Measurements from ENCODE around the gene MMAB.

MMAB gene

DNA sequence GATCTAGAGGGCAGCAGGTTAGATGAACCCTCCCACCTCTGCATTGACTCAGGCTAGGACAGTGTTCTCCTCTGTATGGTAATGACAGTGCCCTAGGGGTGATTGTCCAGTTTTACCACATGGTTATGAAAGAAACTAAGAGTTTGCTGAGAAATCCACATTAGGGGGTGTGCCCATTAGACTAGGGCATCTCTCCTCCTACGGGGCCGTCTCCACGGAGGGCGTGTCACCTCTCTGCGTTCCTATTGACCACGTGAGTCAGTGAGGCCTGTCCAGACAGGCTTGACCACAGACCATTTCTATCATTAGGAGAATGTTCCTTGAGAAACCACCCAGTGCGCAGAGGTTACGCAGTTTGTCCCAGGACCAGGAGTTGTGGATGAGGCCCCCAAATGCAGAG, 8.6 kb upstream of the MMAB start:
- no peak for DNase-seq

GRCh38 chr12:109581334-109581691, 8.0 kb upstream of the MMAB start:
- DNase-seq = no peak

GRCh38 chr12:109580684-109581333, 7.5 kb upstream of the MMAB start:
- no peak for DNase-seq

DNA sequence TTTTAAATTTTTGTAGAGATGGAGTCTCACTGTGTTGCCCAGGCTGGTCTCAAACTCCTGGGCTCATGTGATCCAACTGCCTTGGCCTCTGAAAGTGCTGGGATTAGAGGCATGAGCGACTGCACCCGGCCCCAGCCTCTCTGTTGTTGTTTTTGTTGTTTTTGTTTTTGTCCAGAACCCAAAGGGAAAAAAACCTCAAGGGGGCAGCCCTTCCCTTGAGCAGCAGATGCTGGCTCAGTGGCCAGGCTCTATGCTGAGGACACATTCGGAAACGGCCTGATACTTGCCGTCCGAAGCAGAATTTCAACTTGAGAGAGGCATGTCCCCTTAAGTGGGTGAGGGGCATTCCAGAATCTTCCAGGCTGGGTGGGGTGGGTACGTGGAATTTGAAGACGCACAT, 7.0 kb upstream of the MMAB start:
- DNase-seq = no peak

- no peak for DNase-seq
Measured at GRCh38 chr12:109579639-109580038, 6.3 kb upstream of the MMAB start.

GRCh38 chr12:109578330-109578927, 5.1 kb upstream of the MMAB start:
- DNase-seq = no peak

DNA sequence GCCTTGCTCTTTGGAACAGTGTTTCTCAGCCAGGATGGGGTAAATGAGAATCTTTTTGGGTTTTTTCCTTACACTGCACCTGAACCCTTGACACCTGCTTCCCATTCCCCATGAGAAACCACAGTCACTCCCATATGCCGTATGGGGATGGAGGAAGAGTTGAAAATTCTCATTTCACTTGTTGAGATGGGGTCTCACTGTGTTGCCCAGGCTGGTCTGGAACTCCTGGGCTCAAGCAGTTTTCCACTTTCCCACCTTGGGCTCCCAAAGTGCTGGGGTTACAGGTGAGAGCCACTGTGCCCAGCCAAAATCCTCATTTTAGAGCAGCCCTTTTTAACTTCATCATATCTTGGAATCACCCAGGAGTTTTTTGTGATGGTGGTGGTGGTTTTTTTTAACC, 4.0 kb upstream of the MMAB start:
- no peak for DNase-seq

DNA sequence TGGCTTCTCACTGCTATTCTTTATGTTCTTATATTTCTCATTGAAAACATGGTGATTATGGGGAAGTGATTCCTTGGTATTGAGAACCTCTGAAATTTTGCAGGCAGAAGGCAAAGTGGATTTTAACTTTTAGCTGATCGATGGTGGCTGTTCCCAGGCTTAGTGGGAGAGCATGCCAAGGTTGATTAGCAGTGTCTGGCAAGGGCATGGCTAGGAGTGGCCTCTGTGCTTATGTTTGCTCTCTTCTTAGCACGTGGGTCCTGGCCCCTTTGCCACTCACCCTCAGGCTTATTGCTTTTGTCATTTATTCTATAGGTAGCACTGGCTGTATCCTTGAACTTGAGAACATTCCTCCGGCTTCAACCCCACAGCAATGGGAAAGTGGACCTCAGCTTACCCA, 2.4 kb upstream of the MMAB start:
- no peak for DNase-seq

DNA sequence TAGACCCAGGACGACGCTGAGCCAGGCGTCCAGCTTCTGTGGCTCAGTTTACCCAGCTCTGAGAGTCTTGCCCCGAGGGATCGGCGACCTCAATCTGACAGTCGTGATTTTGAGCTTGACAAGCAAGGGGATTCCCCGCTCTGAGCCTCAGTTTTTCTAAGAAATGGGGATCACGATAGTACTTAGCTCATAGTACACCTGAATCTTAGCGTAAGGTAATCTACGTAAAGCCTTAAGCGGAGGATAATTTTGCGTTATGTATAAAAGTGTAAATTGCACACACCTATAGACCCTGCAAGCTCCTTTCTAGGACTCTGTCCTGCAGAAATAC, 575 bp upstream of the MMAB start:
- no peak for DNase-seq

- no peak for DNase-seq
Measured at GRCh38 chr12:109572506-109572845, 828 bp downstream of the MMAB start.

DNA sequence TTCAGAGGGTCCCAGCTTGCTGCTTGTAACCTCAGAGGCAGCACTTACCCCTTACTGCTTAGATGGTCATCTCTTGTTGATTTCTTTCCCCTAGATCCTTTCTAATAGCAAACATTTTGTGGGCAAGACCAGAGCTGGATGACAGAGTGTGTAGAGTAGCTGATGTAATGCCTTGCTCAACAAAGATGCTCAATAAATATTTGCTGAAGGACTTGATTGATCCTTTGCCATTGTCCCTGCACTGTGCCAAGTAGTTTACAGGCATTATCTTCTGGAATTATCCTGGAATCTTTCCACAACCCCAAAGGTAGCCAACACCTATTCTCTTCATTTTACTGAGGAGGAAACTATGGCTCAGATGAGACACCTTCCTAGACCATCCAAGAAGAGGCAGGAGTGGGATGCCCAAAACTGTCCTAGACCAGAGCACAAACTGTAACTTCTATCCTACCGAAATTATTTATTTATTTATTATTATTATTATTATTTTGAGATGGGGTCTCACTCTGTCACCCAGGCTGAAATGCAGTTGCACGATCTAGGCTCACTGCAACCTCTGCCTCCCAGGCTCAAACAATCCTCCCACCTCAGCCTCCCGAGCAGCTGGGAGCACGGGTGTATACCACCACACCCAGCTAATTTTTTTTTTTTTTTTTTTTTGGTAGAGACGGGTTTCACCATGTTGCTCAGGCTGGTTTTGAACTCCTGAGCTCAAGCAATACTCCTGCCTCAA, 1.4 kb downstream of the MMAB start:
- no peak for DNase-seq

DNA sequence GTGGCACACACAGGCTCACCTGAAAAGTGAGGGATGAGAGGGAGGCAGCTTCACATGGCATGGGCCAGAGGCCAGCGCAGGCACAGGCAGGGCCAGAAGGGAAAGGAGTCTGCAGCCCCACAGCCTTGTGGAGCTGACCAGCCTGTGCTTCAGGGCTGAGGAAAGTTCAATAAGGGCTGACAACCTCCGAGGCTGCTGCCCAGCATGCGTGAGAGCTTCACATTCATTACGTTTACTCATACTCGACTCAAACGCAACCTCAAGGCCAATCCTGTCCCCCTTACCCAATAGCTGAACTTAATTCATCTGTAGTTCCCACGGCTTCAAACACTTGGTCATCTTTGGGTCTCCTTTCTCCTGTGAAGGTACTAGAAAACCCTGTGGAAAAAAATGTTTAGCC, 4.8 kb downstream of the MMAB start:
- no peak for DNase-seq

DNA sequence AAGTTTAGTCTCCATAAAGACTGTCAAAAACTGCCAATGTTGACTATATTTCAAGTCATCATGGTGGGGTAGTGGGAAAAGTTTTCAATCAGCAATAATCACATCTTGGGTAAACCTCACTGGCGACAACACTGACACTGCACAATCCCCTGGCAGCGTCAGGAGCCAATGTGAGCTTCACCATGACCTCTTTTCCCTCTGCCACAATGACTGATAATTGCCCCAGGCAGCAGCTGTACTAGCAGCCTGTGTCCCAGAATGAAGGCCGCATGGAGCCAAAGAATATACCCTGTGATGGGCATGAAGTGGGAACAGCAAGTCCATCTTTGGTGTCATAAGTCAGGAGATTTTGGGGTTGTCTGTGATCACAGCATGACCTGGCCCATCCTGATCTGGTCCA, 5.3 kb downstream of the MMAB start:
- no peak for DNase-seq

GRCh38 chr12:109567296-109567695, 6.0 kb downstream of the MMAB start:
- DNase-seq = no peak

DNA sequence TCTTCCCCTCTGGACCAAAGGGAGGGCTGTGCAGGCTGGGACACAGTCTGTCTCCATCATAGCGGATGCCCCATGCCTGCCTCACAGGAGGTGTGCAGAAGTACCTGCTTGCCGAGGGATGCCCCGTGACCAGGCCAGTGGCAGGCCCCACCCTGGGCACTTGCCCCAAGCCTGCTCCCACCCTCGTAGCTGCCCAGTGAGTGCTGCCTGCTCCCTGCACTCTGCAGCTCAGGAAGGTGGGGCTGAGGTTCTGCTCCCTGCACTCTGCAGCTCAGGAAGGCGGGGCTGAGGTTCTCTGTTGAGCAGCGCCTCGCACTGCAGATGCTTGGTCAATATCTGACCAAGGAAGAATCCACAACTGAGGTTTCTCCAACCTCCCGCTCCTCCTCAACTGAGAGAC, 6.9 kb downstream of the MMAB start:
- DNase-seq = no peak

DNA sequence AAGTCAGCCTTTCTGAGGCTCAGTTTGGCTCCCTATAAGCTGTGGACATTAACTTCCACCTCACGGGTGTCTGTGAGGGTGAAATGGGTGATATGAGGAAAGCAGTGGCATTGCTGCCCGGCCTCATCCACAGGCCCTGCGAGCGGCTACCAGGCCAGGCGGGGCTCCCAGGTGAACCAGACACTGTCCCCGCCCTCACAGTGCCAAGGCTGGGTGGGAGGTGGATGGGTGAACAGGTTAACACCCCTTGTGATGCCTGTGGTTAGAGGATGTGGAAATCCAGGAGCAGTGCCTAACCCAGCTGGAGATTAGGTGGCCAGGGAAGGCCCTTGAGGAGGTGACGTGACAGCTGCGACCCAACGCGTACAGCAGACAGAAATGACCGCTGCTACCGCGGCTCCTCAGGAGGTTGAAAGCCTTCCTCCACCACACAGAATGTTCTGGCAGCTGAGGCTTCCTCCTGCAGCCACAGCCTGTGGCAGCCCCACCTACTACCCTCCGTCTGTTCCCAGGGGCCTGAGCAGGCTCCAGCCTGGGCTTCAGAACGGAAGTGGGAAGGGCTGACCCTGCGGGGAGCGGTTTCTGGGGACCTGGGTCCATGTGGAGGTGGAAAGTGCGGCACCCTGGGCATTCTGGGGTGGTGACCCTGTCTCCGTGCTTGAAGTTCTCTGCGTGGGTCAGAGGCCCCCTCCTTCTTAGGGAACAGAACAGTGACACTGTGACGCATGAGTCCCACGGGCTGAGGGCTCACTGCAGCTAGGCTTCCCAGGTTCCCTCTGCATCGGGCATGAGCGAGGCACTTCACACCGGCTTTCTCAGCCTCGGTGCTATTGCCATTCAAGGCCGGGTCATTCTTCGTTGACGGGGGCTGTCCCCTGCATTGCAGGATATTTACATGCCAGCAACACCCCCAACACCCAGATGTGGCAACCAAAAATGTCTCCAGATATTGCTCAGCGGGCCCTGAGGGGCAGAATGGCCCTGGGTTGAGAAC, 9.7 kb downstream of the MMAB start:
- DNase-seq = no peak

DNA sequence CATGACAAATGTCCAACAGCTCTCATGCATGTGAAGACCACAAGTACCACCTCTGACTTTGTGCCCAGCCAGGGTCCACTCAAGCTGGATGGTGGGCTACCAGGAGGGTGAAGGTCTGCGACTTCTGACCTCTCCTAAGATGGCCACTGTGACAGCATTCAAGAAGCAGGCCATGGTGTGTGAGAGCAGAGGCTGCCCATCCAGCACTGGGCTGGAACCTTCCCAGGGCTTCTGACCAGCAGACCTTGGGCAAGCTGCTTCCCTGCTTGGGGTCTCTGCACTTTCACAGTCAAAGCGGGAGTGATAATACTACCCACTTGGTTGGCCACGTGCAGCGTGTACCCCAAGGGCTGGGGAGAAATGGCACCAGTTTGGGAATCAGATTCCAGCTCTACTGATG, 10.4 kb downstream of the MMAB start:
- no peak for DNase-seq

DNA sequence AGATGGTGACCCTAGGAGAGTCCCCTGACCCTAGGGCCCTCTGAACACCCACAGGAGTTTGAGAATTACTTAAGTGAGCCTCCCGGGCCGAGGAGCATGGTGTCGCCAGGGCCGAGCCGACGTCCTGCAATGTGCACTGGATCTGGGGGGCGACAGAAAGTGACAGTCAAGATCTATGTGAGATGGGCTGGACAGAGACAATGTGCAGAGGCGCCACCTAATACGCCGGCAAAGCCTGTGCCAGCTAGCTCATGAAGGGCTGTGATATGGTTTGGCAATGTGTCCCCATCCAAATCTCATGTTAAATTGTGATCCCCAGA, 11.6 kb downstream of the MMAB start:
- no peak for DNase-seq

DNA sequence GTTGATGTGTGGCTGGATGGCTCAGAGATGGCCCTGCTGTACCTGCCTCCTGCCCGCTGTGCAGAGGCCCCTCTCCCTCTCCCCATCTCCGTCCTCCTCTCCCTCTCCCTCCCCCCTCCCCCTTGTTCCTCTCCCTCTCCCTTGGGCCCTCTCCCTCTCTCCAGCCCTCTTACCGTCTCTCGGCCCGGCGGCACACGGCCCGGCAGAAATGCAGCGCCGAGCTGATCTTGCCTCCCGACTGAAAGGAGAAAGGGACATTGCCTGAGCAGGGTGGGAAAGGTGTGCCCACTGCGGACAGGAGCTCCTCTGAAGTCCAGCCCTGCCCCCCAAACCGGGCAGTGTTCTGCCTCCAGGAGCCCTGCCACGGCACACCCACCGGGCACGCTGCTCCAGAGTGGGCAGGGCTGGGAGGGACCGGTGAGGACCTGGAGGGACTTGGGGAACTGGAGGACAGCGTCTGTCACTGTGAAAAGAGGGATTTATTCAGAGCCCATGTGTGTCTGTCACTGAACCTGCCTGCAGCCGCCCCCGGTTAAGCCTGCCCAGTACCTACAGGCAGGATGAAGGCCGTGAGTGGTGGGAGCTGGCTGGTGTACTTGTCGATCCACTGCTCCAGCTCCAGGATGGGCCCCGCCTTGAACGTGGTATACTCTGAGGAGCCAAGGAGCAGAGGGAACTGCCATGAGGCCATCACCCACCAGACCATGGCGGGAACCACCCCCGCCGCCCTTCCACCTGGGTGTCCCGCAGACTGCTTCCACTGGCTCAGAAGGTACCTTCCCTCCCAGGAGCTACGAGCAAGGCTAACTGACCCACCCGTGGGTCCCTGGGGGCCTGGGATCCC, 12.2 kb downstream of the MMAB start:
- no peak for DNase-seq

GRCh38 chr12:109559601-109560000, 13.7 kb downstream of the MMAB start:
- DNase-seq = no peak

- no peak for DNase-seq
Measured at GRCh38 chr12:109559200-109559505, 14.2 kb downstream of the MMAB start.

DNA sequence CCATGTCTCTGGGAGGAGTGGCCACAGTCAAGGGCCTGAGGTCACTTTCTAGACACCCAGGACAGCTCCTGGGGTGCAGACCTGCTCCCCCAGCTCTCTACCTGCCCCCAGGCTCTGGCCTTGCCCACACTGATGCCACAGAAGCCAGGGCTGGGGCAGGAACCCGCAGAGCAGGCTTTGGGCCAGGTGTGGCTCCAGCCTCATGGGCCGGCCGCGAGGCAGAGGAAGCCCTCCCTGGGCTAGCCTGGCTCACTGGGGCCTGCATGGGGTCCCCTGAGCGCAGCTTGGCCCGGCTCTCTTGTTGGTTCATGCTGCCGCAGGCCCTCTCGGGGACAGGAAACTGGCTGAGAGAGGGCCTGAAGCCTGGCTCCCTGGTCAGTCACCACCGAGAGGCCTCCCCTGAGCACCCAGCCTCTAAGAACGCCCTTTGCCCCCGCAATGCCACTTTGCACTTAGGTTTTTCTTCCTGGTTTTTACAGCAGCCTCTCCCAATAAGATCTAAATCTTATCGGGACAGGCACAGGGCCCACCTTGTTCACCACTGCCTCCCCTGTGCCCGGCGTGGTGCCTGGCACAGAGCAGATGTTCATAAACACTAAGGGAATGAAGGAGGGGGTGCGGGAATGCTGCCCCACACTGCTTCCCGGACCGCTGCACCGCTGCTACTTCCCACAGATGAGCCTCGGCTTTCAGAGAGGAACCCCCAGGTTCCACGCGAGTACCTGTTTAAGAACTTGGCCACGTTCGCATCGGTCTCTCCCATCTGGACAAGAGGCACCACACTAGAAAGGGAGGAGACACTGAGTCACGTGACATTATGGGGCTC, 14.7 kb downstream of the MMAB start:
- DNase-seq = no peak

All from NCI-H446 (cell line).